LNCAP (cell line): ENCODE data around the gene STAP2.

Experiments used
- TF ChIP-seq, protein P1 (sequence below): fragments of 450-650 bp; IDR thresholded peaks from 2 replicates; pipeline ENCODE4 v1.5.1; 2017; ENCODE audit warnings: mild to moderate bottlenecking

Gene STAP2

DNA sequence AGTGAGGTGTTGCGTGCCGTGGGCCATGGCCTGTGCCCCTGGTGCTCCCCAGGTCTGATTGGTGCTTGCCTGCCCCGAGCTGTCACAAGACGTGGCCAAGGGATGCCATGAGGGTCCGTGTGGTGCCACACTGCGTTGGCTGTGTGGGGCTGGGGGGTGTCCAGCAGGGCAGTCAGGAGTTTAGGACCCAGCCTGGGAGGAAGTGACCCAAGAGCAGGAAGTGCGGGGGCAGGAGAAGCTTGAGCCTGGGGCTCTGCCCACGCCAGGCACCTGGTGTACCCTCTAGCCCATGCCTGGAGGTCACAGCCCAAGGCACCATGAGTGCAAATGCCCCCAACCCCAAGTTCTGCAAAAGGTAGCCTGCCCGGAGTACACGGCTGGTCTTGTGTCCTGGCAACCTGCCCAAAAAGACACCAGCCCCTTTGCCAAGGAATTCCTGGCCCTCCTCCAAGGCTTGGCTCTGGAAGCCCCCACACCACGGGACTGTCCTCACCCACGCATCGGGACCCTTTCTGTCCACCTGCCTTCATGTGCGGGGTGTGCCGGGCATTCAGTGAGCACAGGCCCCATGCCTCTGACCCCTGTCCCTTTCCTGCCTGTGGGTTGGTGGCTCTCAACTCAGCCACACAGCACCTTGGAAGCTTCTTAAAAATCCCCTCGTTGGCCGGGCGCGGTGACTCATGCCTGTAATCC, 29.6 kb upstream of the STAP2 start:
- TF ChIP-seq, protein P1, sequence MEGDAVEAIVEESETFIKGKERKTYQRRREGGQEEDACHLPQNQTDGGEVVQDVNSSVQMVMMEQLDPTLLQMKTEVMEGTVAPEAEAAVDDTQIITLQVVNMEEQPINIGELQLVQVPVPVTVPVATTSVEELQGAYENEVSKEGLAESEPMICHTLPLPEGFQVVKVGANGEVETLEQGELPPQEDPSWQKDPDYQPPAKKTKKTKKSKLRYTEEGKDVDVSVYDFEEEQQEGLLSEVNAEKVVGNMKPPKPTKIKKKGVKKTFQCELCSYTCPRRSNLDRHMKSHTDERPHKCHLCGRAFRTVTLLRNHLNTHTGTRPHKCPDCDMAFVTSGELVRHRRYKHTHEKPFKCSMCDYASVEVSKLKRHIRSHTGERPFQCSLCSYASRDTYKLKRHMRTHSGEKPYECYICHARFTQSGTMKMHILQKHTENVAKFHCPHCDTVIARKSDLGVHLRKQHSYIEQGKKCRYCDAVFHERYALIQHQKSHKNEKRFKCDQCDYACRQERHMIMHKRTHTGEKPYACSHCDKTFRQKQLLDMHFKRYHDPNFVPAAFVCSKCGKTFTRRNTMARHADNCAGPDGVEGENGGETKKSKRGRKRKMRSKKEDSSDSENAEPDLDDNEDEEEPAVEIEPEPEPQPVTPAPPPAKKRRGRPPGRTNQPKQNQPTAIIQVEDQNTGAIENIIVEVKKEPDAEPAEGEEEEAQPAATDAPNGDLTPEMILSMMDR = no peak

DNA sequence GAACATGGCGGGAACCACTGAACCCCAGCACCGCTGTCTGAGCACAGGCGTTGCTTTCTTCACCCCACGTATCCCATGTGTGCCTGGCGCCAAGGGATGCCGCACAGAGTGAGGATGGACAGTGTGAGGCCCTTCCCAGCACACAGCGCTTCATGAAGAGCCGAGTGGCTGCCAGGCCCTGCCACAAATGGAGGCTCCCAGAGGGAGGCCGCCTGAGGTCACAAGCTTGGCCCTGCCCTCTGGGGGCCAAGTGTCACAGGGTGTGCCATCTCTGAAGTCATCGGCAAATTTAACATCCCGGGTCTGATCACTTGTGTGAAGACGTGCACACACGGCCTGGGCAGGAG, 29.1 kb upstream of the STAP2 start:
- TF ChIP-seq, protein P1 = no peak

DNA sequence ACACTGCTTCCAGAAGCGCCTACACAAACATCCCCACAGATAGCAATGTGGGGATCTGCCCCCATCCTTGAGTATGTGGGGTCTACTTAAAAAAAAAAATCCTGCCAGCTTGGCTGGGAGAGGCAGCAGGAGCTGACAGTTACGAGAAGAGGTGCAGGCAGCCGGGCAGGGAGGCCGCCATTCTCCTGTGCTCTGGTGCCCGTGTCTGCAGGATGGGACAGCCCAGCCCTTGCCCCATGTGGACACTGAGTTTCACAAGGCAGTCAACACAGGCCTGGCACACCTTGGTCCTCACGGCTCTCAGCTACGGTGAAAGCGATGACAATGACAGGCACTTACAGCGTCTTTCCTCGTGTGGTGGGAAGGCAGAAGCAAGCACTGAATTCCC, 28.7 kb upstream of the STAP2 start:
- TF ChIP-seq, protein P1 = no peak

DNA sequence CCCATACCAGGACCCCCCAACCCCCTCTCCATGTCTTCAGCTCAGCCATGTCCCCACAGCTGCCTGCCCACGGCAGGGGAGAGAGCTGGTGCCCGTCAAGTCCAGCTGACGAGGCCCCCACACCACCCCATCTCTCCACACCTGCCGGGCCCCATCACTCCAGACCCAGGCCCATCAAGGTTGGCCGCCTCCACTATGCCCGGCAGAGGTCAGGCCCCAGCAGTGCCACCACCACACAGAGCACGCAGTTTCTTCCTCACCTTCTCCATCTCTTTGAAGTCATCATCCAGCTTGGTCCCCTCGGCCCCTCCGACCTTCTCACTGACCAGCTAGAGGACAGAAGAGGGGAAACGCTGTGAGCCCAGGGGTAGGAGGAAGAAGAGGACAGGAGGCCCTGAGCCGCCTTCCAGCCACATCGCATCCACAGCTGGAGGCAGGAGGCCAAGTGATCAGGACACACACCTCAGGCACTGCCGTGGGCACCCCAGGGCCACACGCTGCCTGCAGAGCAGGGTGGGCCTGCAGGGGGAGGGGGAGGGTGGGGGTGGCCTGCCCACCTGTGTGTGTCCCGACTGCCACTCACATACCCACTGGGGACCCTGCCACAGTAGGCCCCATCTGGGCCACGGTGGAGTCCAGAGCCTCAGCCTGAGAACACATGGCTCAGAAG, 28.2 kb upstream of the STAP2 start:
- TF ChIP-seq, protein P1 = no peak

DNA sequence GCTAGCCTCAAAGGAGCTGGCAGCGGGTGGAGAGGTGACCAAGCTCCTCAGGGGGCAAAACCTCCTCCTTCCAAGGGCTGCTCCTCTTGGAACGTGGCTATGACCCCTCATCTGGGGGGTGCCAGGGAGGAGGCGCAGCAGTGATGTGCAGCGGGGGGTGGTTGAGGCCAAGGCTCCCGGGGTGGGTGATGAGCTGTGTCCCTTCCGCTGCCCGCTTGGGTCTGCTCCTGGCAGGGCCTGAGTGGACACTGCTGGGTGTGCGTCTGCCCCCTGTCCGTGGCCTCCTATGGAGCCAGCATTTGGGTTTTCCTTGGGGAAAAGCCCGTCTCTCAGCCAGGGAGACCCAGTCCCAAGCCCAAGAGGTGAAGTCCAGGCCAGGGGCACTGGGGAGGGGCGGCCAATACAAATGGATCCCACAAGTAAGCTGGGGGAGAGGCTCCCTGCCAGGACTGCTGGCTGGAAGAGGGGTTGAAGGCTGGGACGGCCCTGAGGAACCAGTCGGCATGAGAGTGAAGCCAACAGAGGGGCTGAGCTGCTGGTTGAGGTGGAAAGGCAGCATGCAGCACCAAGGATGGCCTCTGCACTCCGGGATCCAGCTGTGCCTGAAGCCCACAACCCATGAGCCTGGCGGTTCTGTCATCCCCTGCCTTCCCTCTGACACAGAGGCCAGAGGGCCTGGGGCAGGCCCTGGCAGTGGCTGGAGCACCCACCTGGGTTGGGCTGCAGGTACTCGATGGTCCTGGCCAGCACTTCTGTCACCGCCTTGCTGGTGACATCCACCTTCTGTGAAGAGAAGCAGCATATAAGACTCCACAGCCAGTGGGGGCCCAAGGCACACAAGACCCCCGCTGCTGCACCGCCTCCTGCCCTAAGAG, 27.4 kb upstream of the STAP2 start:
- TF ChIP-seq, protein P1 = no peak

DNA sequence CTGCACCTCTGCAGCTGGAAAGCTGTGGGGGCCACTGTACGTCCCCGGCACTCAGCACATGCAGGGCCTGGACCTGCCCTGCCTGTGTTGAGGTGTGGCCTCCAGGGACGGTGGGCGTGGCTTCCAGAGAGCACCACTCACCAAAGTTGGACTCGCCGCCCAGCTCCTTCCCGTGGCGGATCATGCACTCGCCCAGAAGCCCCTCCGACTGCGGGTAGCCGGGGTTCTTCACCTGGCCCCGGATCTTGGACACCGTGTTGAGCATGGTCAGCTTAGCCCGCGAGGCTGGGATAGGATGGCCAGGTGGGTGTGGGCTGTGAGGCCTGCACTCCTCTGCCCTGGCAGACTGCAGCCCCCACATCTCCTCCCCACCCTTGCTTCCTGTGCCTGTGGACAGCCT, 26.7 kb upstream of the STAP2 start:
- TF ChIP-seq, protein P1 = no peak

DNA sequence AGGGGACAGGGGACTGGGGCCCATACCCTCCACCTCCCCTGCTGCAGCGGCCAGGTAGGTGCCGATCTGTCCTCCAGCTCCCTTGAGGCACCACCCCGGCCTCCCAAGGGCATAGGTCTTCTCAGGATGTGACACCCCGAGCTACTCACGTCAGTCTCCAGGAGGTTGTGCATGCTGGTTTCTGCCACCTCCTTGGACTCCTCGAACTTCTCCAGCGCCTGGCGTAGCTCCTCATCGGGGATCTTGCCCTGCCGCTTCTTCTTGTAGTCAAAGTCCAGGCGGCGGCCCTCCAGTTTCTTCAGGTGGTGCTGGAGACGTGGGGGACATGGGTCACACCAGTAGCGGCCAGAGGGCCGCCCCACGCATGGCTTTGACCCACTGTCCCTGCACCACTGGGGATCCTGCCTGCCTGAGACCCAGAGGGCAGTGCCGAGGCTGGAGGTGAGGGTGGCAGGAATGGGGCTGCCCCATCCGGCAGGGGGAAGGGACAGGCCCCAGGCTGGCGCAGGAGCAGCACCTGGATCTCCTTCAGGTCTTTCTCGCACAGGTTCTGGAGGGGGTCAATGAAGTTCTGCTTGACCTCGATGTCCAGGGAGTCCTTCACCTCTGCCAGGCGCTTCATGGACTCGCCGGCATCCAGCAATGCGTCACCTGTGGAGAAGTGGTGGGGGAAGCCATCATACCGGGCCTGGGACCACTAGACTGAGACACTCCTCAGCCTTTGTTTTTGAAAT, 25.1 kb upstream of the STAP2 start:
- TF ChIP-seq, protein P1 = no peak
